NCI-H446 treated with DMSO at 0.1 percent for 48 hours (cell line): Measurements from ENCODE around the gene TIMP2.
"Not testable (repeated sequence)": the region's sequence is repeated elsewhere in the genome, so short reads cannot be mapped to it uniquely, and the experiment has no call there.

ENCODE experiments used
- DNase-seq: peaks from one replicate; lab custom pipeline; 2025; lab: John Stamatoyannopoulos, UW

The TIMP2 gene

DNA sequence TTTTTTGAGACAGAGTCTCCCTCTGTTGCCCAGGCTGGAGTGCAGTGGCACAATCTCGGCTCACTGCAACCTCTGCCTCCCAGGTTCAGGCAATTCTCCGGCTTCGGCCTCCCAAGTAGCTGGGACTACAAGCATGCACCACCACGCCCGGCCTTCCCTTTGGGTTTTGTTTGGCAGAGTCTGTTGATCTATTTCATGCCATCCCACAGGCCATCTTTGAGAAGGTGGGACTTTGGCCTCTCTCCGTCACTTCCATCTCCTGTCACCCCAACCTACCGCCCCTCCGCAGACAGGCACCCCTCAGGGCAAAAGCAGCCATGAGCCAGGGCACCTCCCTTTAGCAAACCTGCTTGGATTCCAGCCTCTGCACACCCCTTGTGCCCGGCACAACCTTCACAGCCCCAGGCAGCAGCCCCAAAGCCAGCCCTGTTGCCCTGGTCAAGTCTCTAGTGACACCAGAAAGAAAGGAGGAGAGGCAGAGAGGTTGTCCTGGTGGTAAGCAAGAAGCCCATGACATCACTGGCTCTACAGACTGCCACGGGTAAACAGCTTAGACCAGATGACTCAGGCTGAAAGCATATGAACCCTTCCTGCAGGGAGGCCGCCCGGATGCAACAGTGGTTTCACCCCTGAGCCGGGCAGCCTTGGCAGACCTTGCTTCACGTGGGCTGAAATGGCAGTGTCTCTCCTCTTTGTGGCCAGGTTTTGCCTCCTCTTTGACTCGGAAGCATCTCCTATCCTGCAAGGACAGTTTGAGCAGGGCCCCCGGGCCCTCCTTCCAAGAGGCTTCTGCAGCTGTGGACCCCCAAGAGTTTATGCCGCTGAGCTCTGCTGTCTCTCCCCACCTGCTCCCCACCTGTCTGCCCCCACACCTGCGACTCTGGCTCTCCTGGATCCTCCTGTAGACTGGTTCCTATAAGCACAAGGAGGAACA lies 8.1 kb upstream of the TIMP2 start:
- DNase-seq = peak; percentile 56

DNA sequence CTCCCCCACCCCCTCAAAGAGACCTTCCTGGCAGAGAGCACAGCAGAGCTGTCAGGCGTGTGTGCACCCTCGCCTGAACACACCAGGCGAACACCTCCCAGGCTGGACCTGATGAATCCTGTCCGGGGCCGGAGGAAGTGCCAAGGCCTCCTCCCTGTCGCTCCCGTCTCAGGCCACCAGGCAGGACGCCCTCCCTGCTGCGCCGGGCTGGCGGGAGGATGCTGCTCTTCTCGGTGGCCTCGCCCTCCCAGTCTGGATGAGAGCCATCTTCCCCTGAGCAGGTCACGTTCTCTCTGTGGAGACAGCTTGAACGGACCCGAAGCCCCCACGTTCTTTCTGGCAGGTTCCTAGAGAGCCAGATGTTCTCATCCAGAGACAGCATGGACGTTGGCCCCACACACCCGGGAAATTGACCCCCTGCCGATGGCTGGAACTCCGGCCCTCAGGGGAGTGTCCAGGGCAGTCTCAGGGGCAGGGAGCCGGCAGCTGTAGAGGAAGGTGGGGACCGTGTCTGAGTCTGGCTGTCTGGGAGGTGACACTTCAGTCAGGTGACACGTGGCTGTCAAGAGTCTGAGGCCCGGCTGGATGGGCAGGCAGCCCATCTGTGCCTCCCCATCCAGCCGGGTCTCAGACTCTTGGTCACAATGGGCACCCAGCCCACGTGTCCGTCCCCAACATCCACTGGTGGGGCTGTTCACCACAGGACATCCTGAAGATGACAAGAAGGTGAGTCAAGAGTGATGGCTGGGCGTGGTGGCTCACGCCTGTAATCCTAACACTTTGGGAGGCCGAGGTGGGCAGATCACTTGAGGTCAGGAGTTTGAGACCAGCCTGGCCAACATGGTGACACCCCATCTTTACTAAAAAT lies 5.0 kb upstream of the TIMP2 start:
- no peak for DNase-seq

DNA sequence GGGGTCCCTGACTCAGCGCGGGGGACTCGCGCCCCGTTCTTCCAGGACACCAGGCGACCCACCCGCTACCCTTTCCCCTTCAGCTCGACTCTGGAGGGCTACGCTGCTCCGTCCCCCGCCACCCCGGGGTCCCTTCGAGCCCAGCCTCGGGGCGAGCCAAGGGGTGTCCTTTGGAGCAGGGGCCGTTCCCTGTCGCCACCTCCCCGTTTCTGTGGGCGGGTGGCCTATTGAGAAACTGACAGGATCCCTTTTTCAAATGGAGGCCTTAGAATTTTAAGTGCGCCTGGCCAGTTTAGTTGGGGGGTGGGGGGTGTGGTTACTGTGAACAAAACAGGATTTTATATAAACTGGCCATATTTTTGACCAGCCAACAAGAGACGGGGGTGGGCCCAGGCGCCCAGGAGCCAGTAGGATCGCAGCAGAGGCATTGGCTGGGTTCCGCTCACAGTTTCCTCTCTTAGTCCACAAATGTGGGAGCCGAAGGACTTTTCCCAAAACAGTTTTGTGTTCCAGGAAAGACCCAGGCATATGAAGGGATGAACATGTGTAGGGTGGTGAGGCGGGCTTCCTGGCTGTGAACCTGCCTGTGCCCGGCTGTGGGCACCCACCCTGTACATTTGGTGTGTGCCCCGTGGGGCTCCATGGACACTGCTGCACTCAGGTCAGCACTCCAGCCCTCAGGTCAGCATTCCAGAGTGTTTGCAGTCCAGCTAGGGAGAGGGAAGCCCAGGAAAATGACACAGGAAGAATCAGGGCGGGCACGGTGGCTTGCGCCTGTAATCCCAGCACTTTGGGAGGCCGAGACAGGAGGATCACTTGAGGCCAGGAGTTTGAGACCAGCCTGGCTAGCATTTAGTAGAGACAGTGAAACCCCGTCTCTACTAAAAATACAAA lies 722 bp upstream of the TIMP2 start:
- DNase-seq = no peak

DNA sequence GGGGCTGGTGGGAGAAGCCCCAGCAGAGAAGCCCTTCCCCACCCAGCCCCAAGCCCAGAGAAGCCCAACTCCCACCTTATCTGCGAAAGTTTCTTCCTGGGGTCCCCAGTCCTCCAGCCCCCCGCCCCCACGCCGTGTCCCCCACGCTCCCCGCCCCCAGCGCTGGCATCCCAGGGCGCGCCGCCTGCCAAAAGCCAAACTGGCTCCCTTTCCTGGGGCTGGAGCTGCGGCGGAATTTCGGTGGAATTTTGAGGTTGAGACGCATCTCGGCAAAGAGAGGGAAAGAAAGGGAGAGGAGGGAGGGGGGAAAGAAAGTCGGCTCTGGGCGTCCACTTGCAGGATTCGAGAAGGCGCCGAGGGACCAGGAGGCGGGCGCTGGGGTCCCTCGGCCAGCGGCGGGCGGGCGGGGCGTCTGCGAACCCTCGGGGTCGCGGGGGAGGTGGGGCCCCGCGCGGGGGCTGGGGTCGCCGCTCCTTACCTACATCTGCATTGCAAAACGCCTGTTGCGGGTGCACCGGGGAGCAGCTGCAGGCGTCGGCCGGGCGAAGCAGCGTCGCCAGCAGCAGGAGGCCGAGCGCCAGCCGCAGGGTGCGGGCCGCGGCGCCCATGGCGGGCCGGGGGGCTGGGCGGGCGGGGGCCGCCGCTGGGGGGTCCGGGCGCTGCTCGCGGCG lies 571 bp downstream of the TIMP2 start:
- no peak for DNase-seq

DNA sequence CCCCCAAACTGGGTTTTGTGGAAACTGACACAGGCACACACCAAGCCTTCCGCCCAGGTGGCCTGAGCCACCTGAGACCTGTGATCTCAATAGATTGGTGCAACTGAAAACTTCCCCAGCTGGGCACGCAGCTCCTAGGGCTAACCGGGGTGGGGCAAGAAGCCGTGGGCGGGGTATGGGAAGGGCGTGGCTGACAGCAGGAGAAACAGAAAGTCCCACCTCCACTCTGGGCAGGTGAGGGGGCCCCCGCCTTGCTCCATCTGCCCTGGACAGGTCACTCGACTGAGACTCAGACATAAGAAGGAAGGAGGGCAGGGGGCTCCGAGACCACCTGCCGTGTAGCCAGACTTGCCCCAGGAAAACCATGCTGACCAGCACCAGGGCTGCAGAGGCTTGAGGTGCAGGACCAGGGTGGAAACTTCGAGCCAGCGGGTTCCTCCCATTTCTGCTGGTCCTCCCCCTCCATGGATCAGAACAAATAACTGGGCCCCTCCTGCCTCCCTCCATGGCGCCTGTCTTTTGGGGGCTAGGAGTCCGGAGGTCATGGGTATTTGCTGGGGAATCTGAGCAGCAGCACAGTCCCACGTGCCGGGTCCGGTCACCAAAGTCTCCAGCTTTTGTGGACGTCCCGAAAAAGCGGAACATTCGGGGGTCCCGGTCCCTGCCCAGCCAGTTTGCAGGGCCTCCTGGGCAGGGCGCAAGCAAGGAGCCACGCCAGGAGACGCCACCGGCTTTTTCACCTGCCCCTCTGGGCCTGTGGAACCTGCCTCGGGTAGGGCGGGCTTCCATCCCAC lies 1.3 kb downstream of the TIMP2 start:
- DNase-seq = no peak

DNA sequence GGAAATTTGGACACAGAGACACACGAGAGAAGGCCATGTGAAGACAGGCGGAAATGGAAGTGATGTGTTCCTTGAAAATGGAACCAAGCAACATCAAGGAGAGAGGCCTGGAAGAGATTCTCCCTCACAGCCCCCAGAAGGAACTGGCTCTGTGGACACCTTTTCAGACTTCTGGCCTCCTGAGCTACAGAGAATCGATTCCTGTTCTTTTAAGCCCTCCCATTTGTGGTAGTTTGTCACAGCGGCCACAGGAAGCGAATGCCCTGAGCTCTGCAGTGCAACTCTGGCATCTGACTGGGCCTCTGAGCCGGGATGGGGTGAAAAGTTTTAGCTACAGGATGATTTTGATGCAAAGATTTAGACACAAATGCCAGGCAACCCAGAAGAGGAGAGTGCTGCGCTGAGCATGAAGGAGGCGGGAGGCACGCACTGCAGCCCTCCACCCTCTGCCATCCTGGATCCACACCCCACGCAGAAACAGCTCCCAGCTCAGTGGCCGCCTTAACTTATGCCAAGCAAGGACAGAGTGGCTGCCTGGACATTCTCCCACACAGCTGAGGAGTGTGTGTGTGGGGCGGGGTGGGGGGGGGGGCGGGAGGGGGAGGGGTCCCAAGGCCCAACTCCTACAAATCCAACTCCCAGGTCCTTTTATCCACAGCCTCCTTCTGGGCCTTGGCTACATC lies 2.2 kb downstream of the TIMP2 start:
- DNase-seq = no peak

DNA sequence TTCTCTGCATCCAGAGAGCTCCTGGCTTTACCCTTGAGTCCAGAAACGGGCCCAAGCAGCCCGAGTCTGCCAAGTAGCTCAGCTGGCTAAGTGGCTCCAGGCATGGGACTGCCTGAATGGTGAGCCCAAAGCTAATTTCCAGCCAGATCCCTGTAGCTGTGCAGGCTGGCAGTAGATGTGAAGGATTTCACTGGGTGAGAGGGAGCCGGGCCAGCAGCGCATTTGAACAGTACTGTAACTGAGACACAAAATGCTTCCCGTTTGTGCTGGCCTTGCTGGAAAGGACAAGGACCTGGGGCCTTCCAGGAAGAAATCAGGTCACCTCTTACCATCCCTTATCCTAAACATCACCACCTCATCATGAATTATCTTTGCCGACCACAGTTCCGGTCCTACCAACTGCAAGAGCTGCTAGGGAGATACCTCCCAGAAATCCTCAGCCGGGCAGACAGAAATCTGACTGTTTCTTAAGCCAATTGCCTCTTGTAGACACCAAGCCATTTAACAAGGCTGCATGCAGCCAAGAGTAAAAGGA lies 3.7 kb downstream of the TIMP2 start:
- peak; percentile 48 for DNase-seq

DNA sequence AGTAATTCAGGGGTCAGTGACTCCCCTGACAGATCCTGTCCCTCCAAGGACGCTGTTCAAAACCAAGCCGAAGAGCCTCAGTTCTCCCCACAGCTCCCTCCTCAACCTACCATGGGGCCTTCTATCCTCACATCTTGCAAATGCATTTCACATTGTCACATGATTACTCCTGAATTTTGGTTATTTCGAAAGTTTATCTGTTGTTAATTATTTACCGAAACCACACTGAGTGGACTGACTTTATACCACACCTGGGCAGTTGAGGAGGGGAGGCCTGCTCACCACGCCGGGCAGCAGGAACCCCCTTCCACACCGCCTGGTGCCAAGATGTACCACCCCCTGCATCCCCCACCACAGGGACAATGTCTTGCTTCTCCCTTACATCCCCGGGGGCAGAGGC lies 4.7 kb downstream of the TIMP2 start:
- DNase-seq = no peak

DNA sequence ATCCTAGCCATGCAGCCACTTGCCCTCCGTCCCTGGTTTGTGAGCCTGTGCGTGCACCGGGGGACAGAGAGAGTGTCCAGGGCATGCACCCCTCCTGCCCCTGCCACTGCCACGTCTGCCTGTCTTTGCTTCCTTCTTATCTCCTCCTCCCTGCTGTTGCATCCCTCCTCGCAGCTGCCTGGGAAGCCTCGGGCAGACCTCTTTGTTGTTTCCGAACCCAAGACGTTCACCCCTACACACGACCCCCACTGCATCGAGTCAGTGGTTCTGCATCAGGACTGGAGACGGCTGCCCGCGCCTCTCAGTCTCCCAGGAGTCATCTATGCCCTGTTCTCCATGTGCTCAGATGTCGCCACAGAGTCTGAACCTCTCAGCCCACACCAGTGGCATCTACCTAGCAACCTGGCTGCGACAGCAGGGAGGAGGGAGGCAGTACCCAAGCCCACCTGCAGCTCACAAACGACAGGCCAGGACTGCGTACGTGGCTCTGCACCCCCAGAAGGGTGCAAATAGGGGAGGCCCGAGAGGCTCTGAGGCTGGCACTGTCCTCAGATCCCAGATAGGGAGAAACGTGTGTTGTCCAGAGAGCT lies 5.2 kb downstream of the TIMP2 start:
- DNase-seq = no peak

DNA sequence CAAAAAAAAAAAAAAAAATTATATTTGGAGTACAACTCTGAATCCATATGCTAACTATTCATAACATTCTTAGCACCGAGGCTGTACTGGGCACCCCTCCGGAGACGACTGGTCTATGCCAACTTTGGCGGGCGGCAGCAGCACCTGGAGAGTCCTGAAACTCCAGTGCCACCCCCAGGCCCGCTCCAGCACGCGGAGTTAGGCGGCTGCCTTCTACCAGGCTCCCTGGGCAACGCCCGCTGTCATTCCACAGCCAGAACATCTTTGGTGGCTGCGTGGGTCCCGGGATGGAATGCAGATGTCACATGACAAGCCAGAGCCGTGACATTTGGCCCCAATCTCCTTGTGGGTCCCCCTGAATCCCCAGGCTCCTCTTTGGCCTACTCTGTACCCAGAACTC lies 6.2 kb downstream of the TIMP2 start:
- DNase-seq = no peak

DNA sequence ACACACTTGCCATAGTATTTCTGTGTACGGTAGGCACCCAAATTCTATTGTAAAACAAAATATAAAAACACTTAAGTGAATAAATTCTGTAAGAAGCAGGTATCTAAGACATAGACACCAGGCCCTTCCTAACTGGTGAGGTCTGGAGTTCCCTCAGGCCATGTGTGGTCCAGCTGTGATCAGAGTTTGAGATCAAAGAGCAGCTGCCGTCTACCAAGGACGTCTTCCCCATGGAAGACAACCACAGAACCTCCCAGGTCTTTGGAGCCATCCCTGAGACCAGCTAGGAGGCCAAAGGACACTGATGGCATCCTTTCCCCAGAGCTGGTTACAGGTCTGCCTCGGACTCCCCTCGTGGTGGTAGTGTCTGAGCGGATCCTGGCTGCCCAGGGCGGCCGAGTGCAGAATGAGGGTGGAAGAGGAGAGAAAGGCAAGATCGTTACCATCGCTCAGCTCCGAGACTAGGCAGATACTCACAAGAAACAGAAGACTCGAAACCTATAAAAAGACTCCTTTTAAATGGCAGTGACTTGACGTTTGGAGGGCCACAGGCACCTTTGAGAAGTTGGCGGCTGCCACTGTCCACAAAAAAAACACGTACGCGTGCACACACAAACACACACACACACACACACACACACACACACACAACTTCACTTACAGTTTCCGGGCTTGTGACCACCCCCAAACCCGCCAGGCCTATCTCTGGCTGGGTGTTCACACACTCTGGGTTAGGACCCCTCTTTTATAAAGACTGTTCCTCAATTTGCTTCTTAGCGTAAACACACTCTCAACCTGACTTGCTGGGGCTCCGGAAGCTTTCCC lies 7.5 kb downstream of the TIMP2 start:
- no peak for DNase-seq

DNA sequence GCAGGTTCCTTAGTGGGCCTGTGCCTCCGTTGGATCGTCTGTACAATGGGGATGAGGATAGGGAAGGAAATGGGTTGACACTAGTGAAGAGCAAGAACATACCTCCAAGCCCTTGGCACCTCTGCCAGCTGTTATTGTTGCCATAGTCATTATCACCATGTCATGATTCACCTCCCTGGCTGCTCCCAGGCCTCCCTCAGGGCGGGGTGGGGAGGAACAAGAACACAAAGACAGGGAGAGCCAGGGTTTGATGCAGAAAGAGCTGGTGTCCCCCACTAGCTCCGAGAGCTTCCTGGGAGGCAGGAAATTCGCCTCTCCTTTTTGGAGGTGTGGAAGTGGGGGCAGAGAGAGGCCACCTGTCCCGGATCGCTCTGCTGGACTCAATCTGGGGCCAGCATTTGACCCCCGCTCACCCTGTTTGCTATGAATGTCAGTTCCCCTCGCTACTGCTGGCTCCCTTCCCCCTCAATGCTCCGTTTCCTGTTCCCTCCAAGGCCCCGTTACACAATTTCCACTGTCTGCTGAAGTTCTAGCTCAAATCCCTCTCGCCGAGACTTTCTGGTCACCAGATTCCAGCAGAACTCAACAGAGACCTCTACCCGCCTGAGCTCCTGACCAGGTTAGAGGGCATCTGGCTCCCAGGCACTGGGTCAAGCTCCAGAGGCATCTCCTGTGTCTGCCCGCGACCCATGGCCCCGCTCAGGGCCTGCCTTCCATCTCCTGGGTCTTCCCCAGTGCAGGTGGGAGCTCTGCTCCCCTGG lies 9.1 kb downstream of the TIMP2 start:
- no peak for DNase-seq

DNA sequence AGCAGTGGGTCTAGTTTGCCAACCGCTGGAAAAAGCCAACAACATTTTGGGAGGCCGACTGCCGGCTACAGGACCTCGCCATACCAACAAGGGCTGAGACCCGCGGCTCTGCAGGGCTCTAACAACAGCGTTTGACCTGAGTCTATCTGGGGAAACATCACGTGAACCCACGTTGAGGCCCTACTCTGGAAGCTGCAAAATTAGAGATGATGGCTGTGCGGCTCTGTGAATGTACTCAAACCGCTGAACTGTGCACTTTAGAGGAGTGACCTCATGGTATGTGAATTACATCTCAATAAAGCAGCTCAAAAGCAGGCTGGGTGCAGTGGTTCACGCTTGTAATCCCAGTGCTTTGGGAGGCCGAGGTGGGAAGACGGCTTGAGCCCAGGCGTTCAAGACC lies 12.1 kb downstream of the TIMP2 start:
- no peak for DNase-seq

DNA sequence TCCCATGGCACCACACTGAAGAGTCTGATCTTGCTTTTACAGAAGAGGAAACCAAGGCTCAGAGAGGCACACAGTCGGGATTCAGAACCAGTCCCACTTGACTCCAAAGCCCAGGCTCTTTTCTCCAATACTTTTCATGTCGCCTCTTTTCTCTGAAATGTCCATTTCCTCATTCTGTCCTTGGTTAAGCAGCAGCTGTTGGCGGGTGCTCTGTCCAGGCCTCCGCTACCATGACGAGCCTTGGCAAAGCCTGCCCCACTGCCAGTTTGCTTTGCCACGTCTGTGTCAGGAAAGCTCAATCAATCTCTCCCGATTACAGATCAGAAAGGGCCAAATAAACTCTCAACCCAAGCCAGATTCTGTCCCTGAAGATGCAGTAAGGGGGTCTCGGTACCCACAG lies 13.1 kb downstream of the TIMP2 start:
- DNase-seq = no peak

DNA sequence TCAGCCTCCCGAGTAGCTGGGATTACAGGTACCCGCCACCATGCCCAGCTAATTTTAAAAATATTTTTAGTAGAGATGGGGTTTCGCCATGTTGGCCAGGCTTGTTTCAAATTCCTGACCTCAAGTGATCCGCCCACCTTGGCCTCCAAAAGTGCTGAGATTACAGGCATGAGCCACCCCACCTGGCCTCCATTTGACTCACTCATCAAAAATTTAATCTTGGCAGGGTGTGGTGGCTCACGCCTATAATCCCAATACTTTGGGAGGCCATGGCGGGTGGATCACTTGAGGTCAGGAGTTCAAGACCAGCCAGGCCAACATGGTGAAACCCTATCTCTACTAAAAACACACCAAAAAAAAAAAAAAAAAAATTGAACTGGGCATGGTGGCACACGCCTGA lies 13.6 kb downstream of the TIMP2 start:
- not testable (repeated sequence) for DNase-seq

DNA sequence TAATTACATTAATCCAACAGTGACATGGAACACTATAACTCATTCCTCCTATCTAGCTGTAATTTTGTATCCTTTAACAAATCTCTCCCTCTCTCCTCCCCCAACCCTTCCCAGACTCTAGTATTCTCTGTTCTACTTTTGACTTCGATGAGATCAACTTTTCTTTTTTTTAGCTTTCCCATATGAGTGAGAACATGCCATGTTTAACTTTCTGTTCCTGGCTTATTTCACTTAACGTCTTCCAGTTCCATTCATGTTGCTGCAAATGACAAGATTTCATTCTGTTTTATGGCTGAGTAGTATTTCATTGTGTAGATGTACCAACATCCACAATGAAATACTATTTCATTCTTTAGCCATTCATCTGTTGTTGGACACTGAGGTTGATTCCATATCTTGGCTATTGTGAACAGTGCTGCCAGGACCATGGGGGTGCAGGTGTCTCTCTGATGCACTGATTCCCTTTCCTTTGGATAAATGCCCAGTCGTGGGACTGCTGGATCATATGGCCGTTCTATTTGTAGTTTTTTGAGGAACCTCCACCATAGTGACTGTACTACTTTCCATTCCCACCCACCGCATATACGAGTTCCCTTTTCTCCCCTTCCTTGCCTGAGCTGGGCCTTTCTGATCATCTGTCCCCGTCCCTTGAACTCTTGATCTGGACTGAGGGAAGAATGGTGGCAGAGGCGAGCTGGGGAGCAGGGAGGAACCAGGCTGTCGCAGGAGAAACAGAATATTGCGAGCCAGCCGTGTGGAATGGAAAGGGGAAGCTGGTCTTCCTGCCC lies 14.5 kb downstream of the TIMP2 start:
- DNase-seq = no peak

DNA sequence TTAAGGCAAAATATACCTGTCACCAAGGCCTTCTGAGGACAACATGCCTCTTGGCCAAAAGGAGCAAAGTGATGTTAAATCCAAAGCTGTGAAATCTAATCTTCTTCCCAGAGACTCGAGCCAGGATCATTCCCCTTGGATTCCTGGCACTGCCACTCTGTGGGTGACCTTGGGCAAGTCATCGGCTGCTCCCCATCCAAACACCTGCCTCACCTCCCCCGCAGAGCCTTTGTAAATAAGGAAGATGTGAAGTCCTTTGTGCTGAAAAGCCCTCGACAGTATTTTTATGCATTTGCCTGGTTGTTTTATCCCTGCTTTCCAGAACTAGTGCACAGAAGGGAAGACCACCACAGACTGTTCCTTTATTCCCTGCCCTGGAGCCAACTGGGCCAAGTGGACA lies 16.8 kb downstream of the TIMP2 start:
- no peak for DNase-seq
